Hepatic stellate cell (primary cell): ENCODE results near the gene RNF32.
A peak's percentile ranks its signal among the peaks of the same experiment; 100 is the strongest.
"Not testable (repeated sequence)": the region's sequence is repeated elsewhere in the genome, so short reads cannot be mapped to it uniquely, and the experiment has no call there.

Experiments
- DNase-seq: peaks from one replicate; pipeline ENCODE4 v3.0.0; 2011; ENCODE audit warnings: low spot score

RNF32 gene

GRCh38 chr7:156614434-156615264 lies 25.9 kb upstream of the RNF32 start:
- no peak for DNase-seq

- DNase-seq = no peak
These were observed 24.0 kb upstream of the RNF32 start for GRCh38 chr7:156616269-156617202.

- DNase-seq = no peak
These were observed 23.4 kb upstream of the RNF32 start for GRCh38 chr7:156617215-156617614.

- DNase-seq = no peak
These were observed 22.3 kb upstream of the RNF32 start for GRCh38 chr7:156618078-156618779.

- no peak for DNase-seq
These were observed 21.7 kb upstream of the RNF32 start for GRCh38 chr7:156618780-156619367.

- not testable (repeated sequence) for DNase-seq
These were observed 20.9 kb upstream of the RNF32 start for GRCh38 chr7:156619488-156620290.

- no peak for DNase-seq
These were observed 20.3 kb upstream of the RNF32 start for GRCh38 chr7:156620291-156620675.

- DNase-seq = no peak
These were observed 18.9 kb upstream of the RNF32 start for GRCh38 chr7:156621652-156622051.

- DNase-seq = no peak
These were observed 15.0 kb upstream of the RNF32 start for GRCh38 chr7:156625580-156625979.

GRCh38 chr7:156626220-156626895 lies 14.2 kb upstream of the RNF32 start:
- DNase-seq = no peak

GRCh38 chr7:156628562-156628961 lies 12.0 kb upstream of the RNF32 start:
- DNase-seq = no peak

- no peak for DNase-seq
These were observed 10.7 kb upstream of the RNF32 start for GRCh38 chr7:156629873-156630272.

GRCh38 chr7:156634117-156634516 lies 6.5 kb upstream of the RNF32 start:
- DNase-seq = no peak

GRCh38 chr7:156635529-156636385 lies 4.8 kb upstream of the RNF32 start:
- no peak for DNase-seq

- not testable (repeated sequence) for DNase-seq
These were observed 3.5 kb upstream of the RNF32 start for GRCh38 chr7:156637093-156637492.

- no peak for DNase-seq
These were observed 2.0 kb upstream of the RNF32 start for GRCh38 chr7:156638443-156639077.

- no peak for DNase-seq
These were observed 933 bp upstream of the RNF32 start for GRCh38 chr7:156639426-156640256.

GRCh38 chr7:156640949-156641485 lies 443 bp downstream of the RNF32 start:
- peak; percentile 38 for DNase-seq
